ENCODE data around the gene ALDH1A1. TPM values are rescaled to one million over a fixed set of nuclear protein-coding genes. Genes with fewer than 3 reads are reported as not detected.

ALDH1A1 gene
- not detected in 2 replicates for total RNA-seq

- intact Hi-C loops (cut with micrococcal nuclease): no loop called here
Observed at GRCh38 chr9:72952914-72953313, at the start of gene ALDH1A1. Gene ALDH1A1 (minus strand): TSS chr9:72953053. CDS start chr9:72953000, 53 bp downstream.

- intact Hi-C loops (cut with micrococcal nuclease): no loop called here
Observed at GRCh38 chr9:73001860-73002259, 49.0 kb upstream of the ALDH1A1 start.

GRCh38 chr9:72998363-72998762 is 45.5 kb upstream of the ALDH1A1 start:
- intact Hi-C loops (cut with micrococcal nuclease): no loop called here

- intact Hi-C loops (cut with micrococcal nuclease): no loop called here
Observed at GRCh38 chr9:72997387-72997995, 44.6 kb upstream of the ALDH1A1 start.

GRCh38 chr9:72996684-72997314 is 43.9 kb upstream of the ALDH1A1 start:
- intact Hi-C loops (cut with micrococcal nuclease): no loop called here

- intact Hi-C loops (cut with micrococcal nuclease): no loop called here
Observed at GRCh38 chr9:72996114-72996513, 43.3 kb upstream of the ALDH1A1 start.

- intact Hi-C loops (cut with micrococcal nuclease): no loop called here
Observed at GRCh38 chr9:72995131-72996024, 42.5 kb upstream of the ALDH1A1 start.

- intact Hi-C loops (cut with micrococcal nuclease): no loop called here
Observed at GRCh38 chr9:72991772-72992171, 38.9 kb upstream of the ALDH1A1 start.

- intact Hi-C loops (cut with micrococcal nuclease): no loop called here
Observed at GRCh38 chr9:72990397-72991182, 37.7 kb upstream of the ALDH1A1 start.

- intact Hi-C loops (cut with micrococcal nuclease): no loop called here
Observed at GRCh38 chr9:72986522-72987116, 33.8 kb upstream of the ALDH1A1 start.

GRCh38 chr9:72985746-72986145 is 32.9 kb upstream of the ALDH1A1 start:
- intact Hi-C loops (cut with micrococcal nuclease): no loop called here

- intact Hi-C loops (cut with micrococcal nuclease): no loop called here
Observed at GRCh38 chr9:72984991-72985390, 32.1 kb upstream of the ALDH1A1 start.

- intact Hi-C loops (cut with micrococcal nuclease): no loop called here
Observed at GRCh38 chr9:72984226-72984947, 31.5 kb upstream of the ALDH1A1 start.

- intact Hi-C loops (cut with micrococcal nuclease): no loop called here
Observed at GRCh38 chr9:72983512-72984225, 30.8 kb upstream of the ALDH1A1 start.

- intact Hi-C loops (cut with micrococcal nuclease): no loop called here
Observed at GRCh38 chr9:72983056-72983455, 30.2 kb upstream of the ALDH1A1 start.

- intact Hi-C loops (cut with micrococcal nuclease): no loop called here
Observed at GRCh38 chr9:72982146-72982799, 29.4 kb upstream of the ALDH1A1 start.

GRCh38 chr9:72981433-72981832 is 28.6 kb upstream of the ALDH1A1 start:
- intact Hi-C loops (cut with micrococcal nuclease): no loop called here

- intact Hi-C loops (cut with micrococcal nuclease): no loop called here
Observed at GRCh38 chr9:72980600-72981265, 27.9 kb upstream of the ALDH1A1 start.

GRCh38 chr9:72980183-72980582 is 27.3 kb upstream of the ALDH1A1 start:
- intact Hi-C loops (cut with micrococcal nuclease): no loop called here

Data from T-helper 2 cell treated with Interferon-gamma antibody and Interleukin-4, amounts not matched to agents 100 ng/mL and 5 ng/mL, for 36 hours (primary cell).